Chondrocyte (in vitro differentiated cells): ENCODE results near the gene KCNIP2. TPM values are rescaled to one million over a fixed set of nuclear protein-coding genes. Genes with fewer than 3 reads are reported as not detected.

Experiments used
- DNase-seq: peaks from one replicate; pipeline ENCODE4 v3.0.0; 2021; ENCODE audit warnings: mixed read lengths, low spot score
- H3K27ac Mint-ChIP-seq: one replicate; pipeline ENCODE4 v1.8.0; 2021; ENCODE audit warnings: mild to moderate bottlenecking, moderate library complexity, mixed read lengths; ENCODE audit not compliant: unreplicated experiment
- H3K27me3 Mint-ChIP-seq: 2 replicates; pipeline ENCODE4 v1.8.0; 2021; ENCODE audit warnings: low read depth, mixed read lengths
- H3K36me3 Mint-ChIP-seq: 2 replicates; pipeline ENCODE4 v1.8.0; 2021; ENCODE audit warnings: low read depth, mixed read lengths
- H3K4me1 Mint-ChIP-seq: 2 replicates; pipeline ENCODE4 v1.8.0; 2021; ENCODE audit warnings: low read depth, mild to moderate bottlenecking, mixed read lengths
- H3K4me3 Mint-ChIP-seq: one replicate; pipeline ENCODE4 v1.8.0; 2021; ENCODE audit warnings: mild to moderate bottlenecking, moderate library complexity, mixed read lengths; ENCODE audit not compliant: unreplicated experiment
- H3K9me3 Mint-ChIP-seq: 2 replicates; pipeline ENCODE4 v1.8.0; 2021; ENCODE audit warnings: low read depth, mixed read lengths
- total RNA-seq: library from RNA; stranded (reverse); gene quantifications from 3 replicates; pipeline ENCODE4 v1.2.1, GENCODE V29; 2021
- TF ChIP-seq, protein P1 (sequence below): fragments of 200-600 bp; sonication (generic); IDR thresholded peaks from 2 replicates; pipeline ENCODE4 v1.5.0; 2021; ENCODE audit warnings: antibody characterized with exemption, mild to moderate bottlenecking, moderate library complexity

The KCNIP2 gene
- total RNA-seq, 1 donor from 2014 or later: 1.9 TPM

DNA sequence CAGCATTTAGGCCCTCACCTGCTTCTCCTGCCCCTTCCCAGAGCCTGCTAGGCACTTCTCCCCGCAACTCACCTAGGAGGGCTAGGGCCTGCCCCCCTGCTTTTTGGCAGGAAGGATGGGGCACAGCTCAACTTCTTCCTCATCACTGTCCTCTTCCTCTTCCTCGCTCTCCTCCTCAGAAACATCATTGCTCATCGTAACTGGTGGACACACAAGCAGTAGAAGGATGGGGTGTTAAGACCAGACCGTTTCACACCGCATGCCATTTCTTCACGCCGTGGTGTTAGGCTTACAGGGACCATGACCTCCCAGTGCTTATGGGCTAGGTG lies 62.0 kb downstream of the KCNIP2 start:
- H3K4me3 Mint-ChIP-seq: peak overlapping the region; percentile 98
- peaks cover 14% of the 10 kb centered on the region for H3K36me3 Mint-ChIP-seq
- no peak for DNase-seq
- H3K4me1 Mint-ChIP-seq: peaks cover 50% of the 10 kb centered on the region
- TF ChIP-seq, protein P1, sequence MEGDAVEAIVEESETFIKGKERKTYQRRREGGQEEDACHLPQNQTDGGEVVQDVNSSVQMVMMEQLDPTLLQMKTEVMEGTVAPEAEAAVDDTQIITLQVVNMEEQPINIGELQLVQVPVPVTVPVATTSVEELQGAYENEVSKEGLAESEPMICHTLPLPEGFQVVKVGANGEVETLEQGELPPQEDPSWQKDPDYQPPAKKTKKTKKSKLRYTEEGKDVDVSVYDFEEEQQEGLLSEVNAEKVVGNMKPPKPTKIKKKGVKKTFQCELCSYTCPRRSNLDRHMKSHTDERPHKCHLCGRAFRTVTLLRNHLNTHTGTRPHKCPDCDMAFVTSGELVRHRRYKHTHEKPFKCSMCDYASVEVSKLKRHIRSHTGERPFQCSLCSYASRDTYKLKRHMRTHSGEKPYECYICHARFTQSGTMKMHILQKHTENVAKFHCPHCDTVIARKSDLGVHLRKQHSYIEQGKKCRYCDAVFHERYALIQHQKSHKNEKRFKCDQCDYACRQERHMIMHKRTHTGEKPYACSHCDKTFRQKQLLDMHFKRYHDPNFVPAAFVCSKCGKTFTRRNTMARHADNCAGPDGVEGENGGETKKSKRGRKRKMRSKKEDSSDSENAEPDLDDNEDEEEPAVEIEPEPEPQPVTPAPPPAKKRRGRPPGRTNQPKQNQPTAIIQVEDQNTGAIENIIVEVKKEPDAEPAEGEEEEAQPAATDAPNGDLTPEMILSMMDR: no peak
- H3K27ac Mint-ChIP-seq: no peak overlapping the region
- peaks cover 21% of the 10 kb centered on the region for H3K27me3 Mint-ChIP-seq
- no peaks in the 10 kb centered on the region for H3K9me3 Mint-ChIP-seq

DNA sequence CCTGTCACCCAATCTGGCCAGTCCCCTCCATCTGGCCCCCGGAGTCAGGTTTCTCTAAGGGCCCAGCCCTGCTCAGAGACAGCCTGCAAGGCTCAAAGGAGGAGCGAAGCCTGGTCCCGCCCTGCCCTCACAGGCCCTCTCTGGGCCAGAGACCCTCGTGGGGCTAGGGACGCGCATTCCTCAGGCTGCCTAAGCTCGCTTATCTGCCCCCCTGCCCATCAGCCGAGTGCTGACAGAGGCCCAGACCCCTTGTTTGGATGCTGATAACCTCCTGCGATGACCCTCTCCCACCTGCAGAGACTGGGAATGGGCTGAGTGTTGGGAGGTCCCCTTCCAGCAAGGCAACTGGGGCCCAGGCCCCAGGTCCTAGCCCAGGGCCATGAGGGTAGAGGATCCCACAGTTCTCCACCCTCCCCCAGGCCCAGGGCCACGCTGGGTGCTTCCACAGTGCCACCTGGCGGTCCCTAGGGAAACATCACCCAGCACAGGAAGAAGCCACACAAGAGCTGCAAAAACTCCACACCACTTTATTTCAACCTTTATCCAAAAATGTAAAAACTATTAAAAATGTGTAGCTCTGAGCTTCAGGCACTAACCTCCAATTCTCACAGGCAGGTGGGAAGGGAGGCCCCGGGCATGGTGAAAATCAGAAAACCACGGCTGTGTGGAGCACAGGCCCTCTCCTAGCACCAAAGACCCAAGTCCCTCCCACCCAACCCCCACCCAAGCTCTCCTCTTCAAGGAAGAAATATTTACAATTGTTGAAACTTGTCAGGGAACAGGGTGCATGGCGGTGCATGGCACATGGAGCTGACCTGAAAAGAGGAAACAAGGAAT lies 62.6 kb downstream of the KCNIP2 start:
- no peak for DNase-seq
- H3K36me3 Mint-ChIP-seq: peaks cover 14% of the 10 kb centered on the region
- no peak overlapping the region for H3K4me3 Mint-ChIP-seq
- peaks cover 51% of the 10 kb centered on the region for H3K4me1 Mint-ChIP-seq
- TF ChIP-seq, protein P1: peak; percentile 89
- H3K27me3 Mint-ChIP-seq: peaks cover 21% of the 10 kb centered on the region
- H3K27ac Mint-ChIP-seq: no peak overlapping the region
- no peaks in the 10 kb centered on the region for H3K9me3 Mint-ChIP-seq

DNA sequence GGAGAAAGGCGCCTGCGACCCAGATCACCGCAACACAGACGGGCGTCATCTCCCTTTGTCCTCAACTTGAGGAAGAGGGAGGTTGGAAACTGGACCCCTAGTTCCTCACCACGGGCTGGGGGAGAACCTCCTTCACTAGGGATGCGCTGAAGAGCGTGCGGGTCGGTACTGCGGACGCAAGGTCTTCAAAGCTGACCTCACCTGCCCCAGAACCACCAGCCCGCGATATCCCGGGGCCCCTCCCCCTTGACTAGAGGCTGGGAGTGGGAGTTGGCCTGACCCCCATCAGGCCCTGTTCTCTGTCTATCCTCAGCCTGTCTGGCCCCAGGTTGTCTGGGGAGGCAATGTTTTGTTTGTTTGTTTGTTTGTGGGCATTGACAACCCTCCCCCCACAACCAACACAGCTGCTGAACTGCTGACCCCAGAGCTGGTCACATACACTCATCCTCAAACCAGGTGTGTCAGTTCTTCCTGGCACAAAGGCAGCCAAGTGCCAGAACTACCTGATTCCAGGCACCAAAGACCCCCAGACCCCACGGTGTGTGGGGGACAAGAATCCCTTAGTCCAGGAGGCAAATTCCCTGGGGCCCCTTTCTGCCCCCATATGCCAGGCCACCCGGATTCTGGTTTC lies 63.3 kb downstream of the KCNIP2 start:
- TF ChIP-seq, protein P1: peak; percentile 65
- no peak overlapping the region for H3K27ac Mint-ChIP-seq
- H3K27me3 Mint-ChIP-seq: peaks cover 21% of the 10 kb centered on the region
- H3K4me1 Mint-ChIP-seq: peaks cover 51% of the 10 kb centered on the region
- peak overlapping the region; percentile 53 for H3K4me3 Mint-ChIP-seq
- no peak for DNase-seq
- peaks cover 11% of the 10 kb centered on the region for H3K36me3 Mint-ChIP-seq
- H3K9me3 Mint-ChIP-seq: no peaks in the 10 kb centered on the region

DNA sequence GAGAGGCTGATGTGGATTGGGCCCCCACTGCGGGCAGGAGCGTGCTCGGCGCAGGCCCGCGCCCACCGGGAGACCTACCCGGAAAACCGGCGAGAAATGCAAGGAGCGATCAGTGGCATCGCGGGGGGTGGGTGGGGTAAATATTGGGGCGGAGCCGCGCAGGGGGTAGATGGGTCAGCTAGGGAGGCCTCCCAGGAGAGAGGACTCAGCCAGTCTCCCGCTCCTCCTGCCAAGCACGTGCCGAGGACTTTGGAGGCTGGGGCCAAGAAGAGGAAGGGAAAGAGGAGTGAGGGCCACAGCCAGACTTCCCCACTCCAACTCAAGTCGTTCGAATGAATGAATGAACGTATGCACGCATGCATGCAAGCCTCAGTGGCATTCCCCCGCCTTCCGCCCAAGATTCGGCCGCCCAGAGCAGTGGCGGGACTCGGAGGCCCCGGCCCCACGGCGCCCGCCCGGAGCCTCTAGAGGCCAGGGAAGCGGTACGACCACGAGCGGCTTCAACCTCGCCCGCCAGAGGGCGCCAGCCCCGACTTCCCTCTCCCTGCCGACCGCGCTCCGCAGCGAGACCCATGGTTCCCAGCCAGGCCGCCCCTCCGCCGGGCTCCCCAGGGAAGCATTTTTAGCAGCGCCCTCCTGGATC lies 63.9 kb downstream of the KCNIP2 start:
- Mint-ChIP-seq H3K27me3 (peaks cover 24% of the 10 kb centered on the region), H3K9me3 (no peaks in the 10 kb centered on the region), H3K27ac (no peak overlapping the region), H3K36me3 (peaks cover 11% of the 10 kb centered on the region), H3K4me1 (peaks cover 47% of the 10 kb centered on the region), H3K4me3 (peak overlapping the region; percentile 56)
- TF ChIP-seq, protein P1: peak; percentile 90
- no peak for DNase-seq

DNA sequence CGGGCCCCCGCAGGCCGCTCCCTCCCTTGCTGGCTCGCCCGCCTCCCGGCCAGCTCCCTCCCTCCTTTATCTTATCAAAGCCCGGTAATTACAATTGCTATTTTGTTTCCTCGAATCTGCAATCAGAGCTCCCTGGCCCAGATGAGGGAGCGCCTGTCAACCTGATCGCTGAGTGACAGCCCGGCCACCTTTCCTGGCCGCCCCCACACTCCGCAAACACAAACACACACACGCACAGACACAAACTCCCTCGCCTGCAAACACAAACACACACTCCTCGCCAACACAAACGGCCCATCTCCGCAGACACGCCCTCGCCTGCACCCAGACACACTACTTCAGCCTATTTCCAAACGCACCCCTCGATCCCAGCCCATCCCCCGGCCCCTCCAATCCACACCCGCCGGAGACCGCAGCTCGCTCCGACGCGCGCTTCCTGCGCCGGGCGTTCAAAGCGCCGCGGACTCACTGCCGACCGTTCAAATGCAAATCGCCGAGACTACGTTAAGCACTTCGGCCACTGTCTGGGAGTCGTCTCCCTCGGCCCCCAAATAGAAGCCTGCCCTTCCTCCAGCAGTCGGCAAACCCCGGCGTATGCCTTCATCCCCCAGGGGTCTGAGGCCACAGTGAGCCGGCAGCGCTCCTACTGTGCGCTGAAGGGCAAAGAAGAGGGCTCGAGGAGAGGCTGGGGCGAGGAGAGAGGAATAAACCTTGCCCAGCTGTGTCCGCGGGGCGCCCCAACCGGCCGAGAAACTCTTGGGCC lies 64.6 kb downstream of the KCNIP2 start:
- H3K27ac Mint-ChIP-seq: no peak overlapping the region

More for the DNA sequence above, 64.6 kb downstream of the KCNIP2 start:
- peaks cover 11% of the 10 kb centered on the region for H3K36me3 Mint-ChIP-seq
- H3K4me3 Mint-ChIP-seq: peak overlapping the region; percentile 56
- TF ChIP-seq, protein P1: no peak
- H3K27me3 Mint-ChIP-seq: peaks cover 31% of the 10 kb centered on the region
- H3K4me1 Mint-ChIP-seq: peaks cover 40% of the 10 kb centered on the region
- DNase-seq: no peak
- no peaks in the 10 kb centered on the region for H3K9me3 Mint-ChIP-seq
